Right kidney (tissue), 1 donor: ENCODE results near the gene STK24.

Experiments
- DNase-seq: peaks from one replicate; pipeline ENCODE4 v3.0.0-alpha.2; 2016

STK24 gene

GRCh38 chr13:98473135-98473787 lies 103.6 kb downstream of the STK24 start:
- DNase-seq = no peak

- DNase-seq = no peak
These were observed 105.0 kb downstream of the STK24 start for GRCh38 chr13:98471934-98472333.

DNA sequence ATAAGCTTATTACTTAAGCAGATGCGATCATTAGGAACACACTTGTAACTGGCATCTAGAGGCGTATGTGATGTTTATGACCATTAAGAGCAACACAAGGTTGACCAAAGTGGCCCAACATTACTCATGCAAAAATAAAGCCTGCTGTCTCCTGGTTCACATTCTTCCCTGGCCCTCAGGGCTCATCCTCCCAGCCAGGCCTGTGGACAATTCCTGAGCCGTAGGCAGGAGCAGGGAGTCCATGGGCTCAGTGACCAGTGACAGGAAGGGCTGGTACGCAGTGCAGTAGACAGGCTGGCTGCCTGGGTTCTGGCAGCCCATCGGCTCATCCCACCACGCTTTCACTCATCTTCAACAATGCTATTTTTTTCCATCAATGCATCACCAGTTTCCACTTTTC lies 106.0 kb downstream of the STK24 start:
- no peak for DNase-seq

GRCh38 chr13:98468929-98469328 lies 108.0 kb downstream of the STK24 start:
- DNase-seq = no peak

- DNase-seq = no peak
These were observed 108.5 kb downstream of the STK24 start for GRCh38 chr13:98468361-98468760.

GRCh38 chr13:98467263-98467985 lies 109.5 kb downstream of the STK24 start:
- no peak for DNase-seq

- no peak for DNase-seq
These were observed 110.2 kb downstream of the STK24 start for GRCh38 chr13:98466634-98467236.

- no peak for DNase-seq
These were observed 114.0 kb downstream of the STK24 start for GRCh38 chr13:98462946-98463345.

- no peak for DNase-seq
These were observed 114.5 kb downstream of the STK24 start for GRCh38 chr13:98462241-98462882.

DNA sequence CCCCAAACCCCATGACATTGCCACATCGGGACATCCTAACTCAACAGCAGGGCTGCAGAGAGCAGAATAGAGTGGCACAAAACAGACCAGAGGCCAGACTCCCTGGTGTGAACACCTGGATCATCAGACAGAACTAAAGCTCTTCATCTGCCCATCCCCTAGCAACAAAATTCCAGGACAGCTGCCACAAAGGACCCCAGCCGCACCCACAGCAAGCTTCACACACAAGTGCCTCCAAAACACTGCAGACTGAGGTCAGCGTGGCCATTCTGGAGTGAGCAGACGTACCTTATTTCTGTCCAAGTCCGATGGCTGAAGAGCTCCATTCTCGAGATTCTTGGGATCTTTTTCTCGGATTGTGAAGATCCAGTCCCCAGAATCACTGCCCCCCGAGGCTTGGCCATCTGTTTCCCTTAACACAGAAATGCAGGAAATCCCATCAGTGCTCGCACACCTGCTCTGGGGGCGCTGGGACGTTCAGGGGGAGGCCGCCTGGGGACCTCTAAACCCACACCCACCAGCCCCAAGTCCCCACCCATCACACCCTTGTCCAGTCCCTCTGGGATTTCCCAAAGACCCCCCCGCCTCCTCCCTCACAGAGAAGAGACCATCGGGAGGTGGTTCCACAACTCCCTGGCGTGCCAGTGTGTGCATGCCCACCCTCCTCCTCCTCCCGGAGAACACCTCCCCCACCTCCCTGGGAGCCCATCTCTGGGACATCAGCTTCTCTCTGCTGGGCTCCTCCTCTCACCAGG lies 115.2 kb downstream of the STK24 start:
- DNase-seq = no peak

GRCh38 chr13:98460516-98460915 lies 116.4 kb downstream of the STK24 start:
- no peak for DNase-seq

- no peak for DNase-seq
These were observed 117.1 kb downstream of the STK24 start for GRCh38 chr13:98459721-98460370.

DNA sequence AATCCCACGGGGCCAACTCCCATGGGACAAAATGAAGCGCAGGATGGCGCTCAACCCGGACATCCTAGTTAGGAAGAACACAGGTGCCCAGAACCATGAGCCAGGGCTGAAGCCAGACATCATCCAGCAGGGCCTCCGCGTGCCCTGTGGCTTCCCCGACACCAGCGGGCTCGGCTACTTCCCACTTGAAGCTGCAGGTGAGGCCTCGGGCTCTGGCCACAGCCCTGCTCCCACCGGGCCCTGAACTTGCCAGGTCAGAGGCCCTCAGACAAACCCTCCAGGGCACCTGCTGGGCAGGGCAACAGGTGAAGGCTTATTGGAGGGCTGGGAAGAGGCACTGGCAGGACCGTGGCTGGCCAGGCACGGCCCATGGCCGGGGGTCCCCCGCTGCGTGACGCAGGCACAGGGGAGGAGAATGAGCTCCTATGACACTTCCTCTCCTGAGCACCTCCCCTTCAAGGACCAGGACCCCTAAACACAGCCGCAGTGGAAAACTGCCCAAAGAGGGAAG lies 117.7 kb downstream of the STK24 start:
- no peak for DNase-seq

- no peak for DNase-seq
These were observed 118.5 kb downstream of the STK24 start for GRCh38 chr13:98458431-98458830.

DNA sequence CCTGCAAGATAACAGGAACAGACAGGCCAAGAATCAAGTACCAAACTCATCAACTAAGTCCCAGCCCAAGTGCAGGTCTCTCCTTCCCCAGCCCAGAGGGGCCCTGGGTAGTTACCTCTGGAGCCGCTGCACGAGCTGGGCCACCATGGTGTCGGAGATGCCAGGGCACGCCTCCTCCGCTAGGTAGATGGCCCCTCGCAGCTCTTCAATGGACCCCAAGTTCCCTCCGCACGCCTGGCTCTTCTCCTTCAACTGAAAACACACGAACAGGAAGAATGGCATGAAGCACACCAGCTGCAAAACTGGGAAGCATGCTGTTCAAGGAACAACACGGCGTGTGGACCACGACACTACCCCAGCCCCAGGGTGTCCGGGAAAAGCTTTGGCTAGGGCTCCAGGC lies 119.9 kb downstream of the STK24 start:
- DNase-seq = no peak

DNA sequence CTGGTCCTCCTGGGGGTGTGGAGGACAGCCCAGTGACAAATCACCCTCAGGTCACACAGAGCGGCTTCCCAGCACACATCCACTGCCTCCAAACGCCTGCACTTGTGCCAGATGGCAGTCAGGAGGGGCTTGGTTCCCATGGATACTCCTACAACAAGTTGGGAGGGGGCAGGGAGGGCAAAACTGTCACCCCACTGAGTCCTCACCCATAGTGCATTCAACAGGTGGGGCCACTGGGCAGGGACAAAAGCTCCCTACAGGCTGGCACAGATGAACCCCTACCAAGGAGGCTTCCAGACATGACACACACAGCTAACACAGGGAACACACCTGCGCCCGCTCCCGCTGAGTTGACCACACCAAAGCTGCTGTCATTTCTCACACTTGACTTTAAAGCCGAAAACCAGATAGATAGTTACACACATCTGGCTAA lies 120.5 kb downstream of the STK24 start:
- DNase-seq = no peak

DNA sequence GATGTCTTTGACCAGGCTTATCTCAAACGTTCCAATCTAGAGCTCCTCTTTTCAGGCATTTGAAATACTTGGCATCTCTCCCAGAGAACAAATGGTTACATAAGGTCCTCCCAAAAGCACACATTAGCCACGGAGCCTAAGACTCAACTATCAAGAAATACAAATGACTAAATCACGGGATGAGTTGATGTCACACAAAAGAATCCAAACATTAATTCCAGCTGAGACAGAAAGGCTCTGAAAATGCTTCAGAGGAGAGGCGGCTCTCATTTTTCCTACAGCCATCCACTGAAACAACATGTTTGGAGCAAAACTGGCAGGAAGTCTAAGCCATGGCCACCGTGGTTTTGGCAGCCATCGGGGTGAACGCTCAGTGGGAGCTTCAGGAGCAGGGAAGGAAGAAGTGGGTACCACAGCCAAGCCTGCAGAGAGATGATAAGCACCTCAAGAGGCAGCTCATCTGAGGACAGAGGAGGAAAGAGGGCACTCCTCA lies 122.5 kb downstream of the STK24 start:
- no peak for DNase-seq

DNA sequence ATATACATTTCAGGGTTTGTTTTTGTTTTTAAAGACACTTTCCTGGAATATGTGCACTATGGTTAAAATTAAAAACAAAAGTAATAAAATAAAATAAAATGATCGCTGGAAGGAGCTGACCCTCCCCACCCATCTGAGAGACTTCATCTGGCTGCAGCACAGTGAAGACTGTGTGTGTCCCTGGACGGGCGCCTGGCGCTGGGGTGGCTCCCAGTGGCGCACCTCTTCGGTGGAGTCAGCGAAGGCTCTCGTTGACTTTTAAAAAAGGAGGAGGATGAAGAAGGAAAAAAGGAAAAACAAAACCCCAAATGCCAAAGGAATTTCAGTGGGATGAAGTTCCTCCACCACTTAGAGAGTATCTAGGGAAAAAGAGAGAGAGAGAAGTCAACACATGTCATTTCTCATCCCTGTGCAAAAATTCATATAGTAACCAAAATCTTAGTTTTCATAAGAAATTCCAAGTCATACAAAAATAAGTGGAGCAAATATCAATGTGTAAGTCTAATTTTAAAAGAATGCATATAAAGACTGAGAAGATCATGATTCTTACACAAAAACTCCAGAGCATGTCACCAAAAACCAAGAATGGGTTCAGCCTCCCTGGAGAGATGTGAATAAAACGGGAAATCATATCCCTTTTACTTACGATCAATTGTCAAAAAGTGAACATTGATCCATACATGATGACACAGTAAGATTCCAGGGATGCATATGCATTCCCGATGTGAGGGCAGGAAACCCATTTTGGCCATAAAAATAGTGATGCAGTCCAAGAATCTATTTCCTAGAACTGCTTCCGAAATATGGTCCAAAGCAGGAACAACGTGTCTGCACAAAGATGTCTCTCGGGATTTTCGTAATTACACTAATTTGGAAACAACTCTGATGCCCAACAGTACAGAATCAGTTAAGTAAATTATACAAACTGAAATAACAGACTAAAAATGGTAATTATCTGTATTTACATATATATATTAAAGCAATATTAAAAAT lies 123.8 kb downstream of the STK24 start:
- DNase-seq = no peak

GRCh38 chr13:98451676-98452470 lies 125.0 kb downstream of the STK24 start:
- DNase-seq = no peak
